H1 (cell line): ENCODE results near the gene INPP5A. TPM values are rescaled to one million over a fixed set of nuclear protein-coding genes. Genes with fewer than 3 reads are reported as not detected.

Source experiments
- CTCF ChIA-PET: fragments of 300-600 bp; sonication (Branson Sonifier 250); formaldehyde crosslinking; loops from one replicate; lab custom pipeline; 2021; ENCODE audit not compliant: partially characterized antibody; lab: Charles Lee
- POLR2A ChIA-PET: fragments of 300-600 bp; sonication (Branson Sonifier 250); formaldehyde crosslinking; loops from one replicate; lab custom pipeline; 2021; ENCODE audit warnings: inconsistent platforms; ENCODE audit not compliant: partially characterized antibody; lab: Charles Lee
- DNase-seq, 2 experiments: peaks; one replicate each; pipeline versions ENCODE4 v3.0.0 to v3.0.0-alpha.2; 2010 to 2022; ENCODE audit warnings: low spot score in 2 of 2, low read depth in 1 of 2, mixed read lengths in 1 of 2
- FAIRE-seq: peaks from 2 replicates; lab custom pipeline; 2011; peaks lifted over from hg19 to GRCh38; lab: Jason Lieb, UNC
- H2AFZ ChIP-seq: 2 replicates; pipeline ENCODE4 v1.8.1; 2012; ENCODE audit warnings: low read length, inconsistent platforms
- H2AK5ac ChIP-seq: 2 replicates; pipeline ENCODE4 v1.6.1; 2013; ENCODE audit warnings: low read depth, low read length
- H2BK120ac ChIP-seq: replicated peaks from 2 replicates; pipeline ENCODE3; 2013; ENCODE audit warnings: low read depth, low read length, inconsistent platforms
- H2BK12ac ChIP-seq: 2 replicates; pipeline ENCODE4 v1.6.1; 2013; ENCODE audit warnings: low read depth, low read length
- H2BK15ac ChIP-seq: 2 replicates; pipeline ENCODE4 v1.6.1; 2013; ENCODE audit warnings: low read length
- H2BK20ac ChIP-seq: 2 replicates; pipeline ENCODE4 v1.6.1; 2013; ENCODE audit warnings: low read length
- H2BK5ac ChIP-seq: 2 replicates; pipeline ENCODE4 v1.6.1; 2013; ENCODE audit warnings: low read depth, low read length
- H3K14ac ChIP-seq: 2 replicates; pipeline ENCODE4 v1.6.1; 2013; ENCODE audit warnings: inconsistent platforms; ENCODE audit not compliant: insufficient read length
- H3K18ac ChIP-seq: 2 replicates; pipeline ENCODE4 v1.6.1; 2013; ENCODE audit warnings: low read length; ENCODE audit errors: extremely low read depth
- H3K23ac ChIP-seq: 2 replicates; pipeline ENCODE4 v1.6.1; 2013; ENCODE audit warnings: inconsistent platforms; ENCODE audit not compliant: insufficient read length
- H3K23me2 ChIP-seq: 2 replicates; pipeline ENCODE4 v1.6.1; 2013; ENCODE audit warnings: low read depth, low read length
- H3K27ac ChIP-seq: 2 replicates; pipeline ENCODE4 v1.6.1; 2011; ENCODE audit warnings: low read depth, low read length, inconsistent platforms
- H3K27me3 ChIP-seq, 4 experiments: replicated peaks in 1 of 4; 1 replicate in 1 of 4; 2 replicates in 3 of 4; pipeline versions ENCODE4 v1.6.1 to v1.8.1; 2011 to 2013; ENCODE audit warnings: low read length in 3 of 4, mild to moderate bottlenecking in 3 of 4, inconsistent platforms in 2 of 4, mixed read lengths in 2 of 4, moderate library complexity in 1 of 4; ENCODE audit not compliant: control insufficient read depth in 3 of 4, insufficient read depth in 3 of 4; ENCODE audit errors: extremely low read depth in 1 of 4
- H3K36me3 ChIP-seq, 4 experiments: 2 replicates each; pipeline versions ENCODE4 v1.6.1 to v1.8.1; 2011 to 2013; ENCODE audit warnings: mild to moderate bottlenecking in 4 of 4, low read length in 3 of 4, moderate library complexity in 2 of 4, control low read depth in 1 of 4, inconsistent platforms in 1 of 4; ENCODE audit not compliant: insufficient read depth in 4 of 4, control insufficient read depth in 2 of 4
- H3K4ac ChIP-seq: replicated peaks from 2 replicates; pipeline ENCODE3; 2013; ENCODE audit warnings: low read length, low read depth, mixed read lengths, inconsistent platforms; ENCODE audit not compliant: insufficient read length
- H3K4me1 ChIP-seq, 4 experiments: replicated peaks in 1 of 4; 1 replicate in 1 of 4; 2 replicates in 3 of 4; pipeline versions ENCODE4 v1.6.1 to v1.8.1; 2011 to 2013; ENCODE audit warnings: low read length in 3 of 4, inconsistent platforms in 2 of 4, mixed read lengths in 1 of 4; ENCODE audit not compliant: insufficient read depth in 4 of 4, control insufficient read depth in 3 of 4
- H3K4me2 ChIP-seq, 2 experiments: 2 replicates each; pipeline versions ENCODE4 v1.6.1 to v1.8.1; 2011 to 2013; ENCODE audit warnings: low read depth in 2 of 2, low read length in 2 of 2, control low read depth in 1 of 2, inconsistent platforms in 1 of 2, mild to moderate bottlenecking in 1 of 2; ENCODE audit not compliant: insufficient read depth in 1 of 2
- H3K4me3 ChIP-seq, 4 experiments: fragments of 200-600, 300-600 bp in 1 of 4; sonication (generic), shearing (Covaris generic), sonication (Bioruptor Twin) in 1 of 4; 2 replicates each; pipeline versions ENCODE4 v1.5.1 to v1.8.1; 2011 to 2016; ENCODE audit warnings: low read length in 4 of 4, low read depth in 3 of 4, control low read depth in 2 of 4, inconsistent platforms in 2 of 4, mild to moderate bottlenecking in 2 of 4, mixed read lengths in 1 of 4, moderate library complexity in 1 of 4; ENCODE audit not compliant: insufficient read depth in 2 of 4; ENCODE audit errors: extremely low read depth in 1 of 4
- H3K56ac ChIP-seq: replicated peaks from 2 replicates; pipeline ENCODE3; 2013; ENCODE audit warnings: low read depth, mild to moderate bottlenecking, mixed read lengths, low read length, inconsistent platforms; ENCODE audit not compliant: insufficient read length
- H3K79me1 ChIP-seq: 2 replicates; pipeline ENCODE4 v1.6.1; 2013; ENCODE audit warnings: low read depth, low read length, control low read depth
- H3K79me2 ChIP-seq, 2 experiments: 2 replicates each; pipeline versions ENCODE4 v1.6.1 to v1.8.1; 2012 to 2013; ENCODE audit warnings: low read length in 2 of 2, mild to moderate bottlenecking in 2 of 2, inconsistent platforms in 1 of 2; ENCODE audit not compliant: insufficient read depth in 2 of 2, control insufficient read depth in 1 of 2
- H3K9ac ChIP-seq, 4 experiments: replicated peaks in 1 of 4; 1 replicate in 1 of 4; 2 replicates in 3 of 4; pipeline versions ENCODE4 v1.6.1 to v1.8.1; 2011 to 2013; ENCODE audit warnings: low read depth in 3 of 4, low read length in 3 of 4, control low read depth in 2 of 4, mild to moderate bottlenecking in 2 of 4, moderate library complexity in 2 of 4, inconsistent platforms in 1 of 4; ENCODE audit errors: extremely low read depth in 1 of 4
- H3K9me3 ChIP-seq, 2 experiments: 2 replicates each; pipeline versions ENCODE4 v1.6.1 to v1.8.1; 2012 to 2013; ENCODE audit warnings: mild to moderate bottlenecking in 2 of 2, moderate library complexity in 2 of 2, control low read depth in 1 of 2, inconsistent platforms in 1 of 2, low read depth in 1 of 2, low read length in 1 of 2, mixed read lengths in 1 of 2; ENCODE audit not compliant: insufficient read depth in 2 of 2
- H4K20me1 ChIP-seq, 2 experiments: replicated peaks in 1 of 2; 2 replicates each; pipeline versions ENCODE3 to v1.8.1; 2011 to 2013; ENCODE audit warnings: inconsistent platforms in 2 of 2, low read length in 2 of 2, mild to moderate bottlenecking in 1 of 2; ENCODE audit not compliant: insufficient read depth in 2 of 2, control insufficient read depth in 1 of 2
- H4K5ac ChIP-seq: 2 replicates; pipeline ENCODE4 v1.6.1; 2013; ENCODE audit warnings: low read length, low read depth, mixed read lengths, inconsistent platforms; ENCODE audit not compliant: insufficient read length
- H4K8ac ChIP-seq: 2 replicates; pipeline ENCODE4 v1.8.0; 2013; ENCODE audit warnings: mild to moderate bottlenecking, moderate library complexity, low read length, inconsistent platforms; ENCODE audit not compliant: insufficient read depth; ENCODE audit errors: extremely low read depth
- H4K91ac ChIP-seq: replicated peaks from 2 replicates; pipeline ENCODE3; 2013; ENCODE audit warnings: low read length, mixed read lengths, inconsistent platforms; ENCODE audit not compliant: insufficient read length
- HDAC2 ChIP-seq, 2 experiments: fragments of 300-600 bp in 1 of 2; sonication (generic) in 1 of 2; IDR thresholded peaks; 2 replicates each; pipeline ENCODE4 v1.6.1; 2011 to 2012; ENCODE audit warnings: low read depth in 2 of 2, low read length in 2 of 2, mild to moderate bottlenecking in 2 of 2, moderate library complexity in 2 of 2, borderline replicate concordance in 1 of 2, inconsistent platforms in 1 of 2
- WGBS, 2 experiments: shearing (Covaris generic) in 1 of 2; methylation state at CpG; one replicate each; pipeline versions ENCODE4 v1.1.6 to v1.1.7; 2013 to 2015; ENCODE audit warnings: low lambda C conversion rate in 2 of 2, mixed read lengths in 2 of 2, inconsistent platforms in 1 of 2, low coverage in 1 of 2, missing lambda C conversion rate in 1 of 2; ENCODE audit not compliant: insufficient replicate concordance in 2 of 2, insufficient coverage in 1 of 2, insufficient read length in 1 of 2; ENCODE audit errors: extremely low coverage in 1 of 2, missing lambda C conversion rate in 1 of 2; 5-methylcytosine and 5-hydroxymethylcytosine counted together
- polyA plus RNA-seq, 7 experiments: library from polyadenylated mRNA; depleted of rRNA in 3 of 7; stranded (reverse) in 5 of 7; unstranded in 2 of 7; fragments of >200 nt in 5 of 7; fragments of 200-250 nt in 2 of 7; gene quantifications; 1 replicate in 5 of 7; 2 replicates in 1 of 7; 4 replicates in 1 of 7; pipeline versions ENCODE4 v1.2.1 to v1.2.3, GENCODE V29; 2011 to 2013; ENCODE audit warnings: missing spikeins in 2 of 7, mixed read lengths in 2 of 7
- total RNA-seq: library from RNA; stranded (reverse); fragmentation: NEBNext Ultra II Directional; extraction: Animal tissue kit (Norgen Biotek cat#: 25700); gene quantifications from 2 replicates; pipeline ENCODE4 v1.2.1, GENCODE V29; 2021

The INPP5A gene
- total and polyA plus RNA-seq, 2 of the 8 experiments (the other 6 are each of a cell fraction or from before 2014, with no cell fraction given): 19.7 to 27.5 TPM

DNA sequence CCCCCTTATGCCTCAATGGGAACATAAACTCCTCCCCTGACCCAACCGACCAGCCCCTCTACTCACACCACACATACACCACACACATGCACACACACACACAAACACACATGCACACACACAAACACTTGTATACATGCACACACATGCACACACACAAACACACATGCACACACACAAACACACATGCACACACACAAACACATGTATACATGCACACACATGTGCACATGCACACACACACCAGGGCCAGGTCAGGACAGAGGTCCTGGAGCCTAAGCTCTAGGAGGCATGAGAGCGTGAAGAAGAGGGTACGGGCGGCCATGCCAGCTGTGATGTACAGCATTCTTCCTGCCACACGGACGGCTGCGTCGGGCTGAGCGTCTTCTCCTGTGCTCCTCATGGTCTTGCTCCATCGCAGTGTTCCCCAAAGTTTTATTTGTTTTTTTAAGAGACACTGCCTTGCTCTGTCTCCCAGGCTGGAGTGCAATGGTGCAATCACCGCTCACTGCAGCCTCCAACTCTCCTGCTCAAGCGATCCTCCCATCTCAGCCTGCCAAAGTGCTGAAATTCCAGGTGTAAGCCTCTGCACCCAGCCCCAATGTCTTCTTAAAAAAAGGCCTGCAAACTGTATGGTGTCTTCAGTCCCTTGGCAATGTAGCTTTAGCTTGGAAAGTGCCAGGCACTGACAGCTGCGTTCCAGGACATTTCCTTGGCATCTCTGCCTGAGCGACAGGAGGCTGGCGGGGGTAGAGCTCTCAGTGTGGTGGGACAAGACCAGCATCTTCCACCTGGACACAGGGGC lies 38.8 kb upstream of the INPP5A start:
- Histone ChIP-seq H2BK5ac (no peak overlapping the region), H3K79me2 (no peaks in the 10 kb centered on the region), H3K23ac (no peak overlapping the region), H4K8ac (no peak overlapping the region), H2BK120ac (no peak overlapping the region), H2BK15ac (no peak overlapping the region), H3K4ac (no peak overlapping the region), H4K5ac (no peak overlapping the region), H4K91ac (no peak overlapping the region), H3K56ac (no peak overlapping the region), H3K36me3 (no peaks in the 10 kb centered on the region), H3K9me3 (no peaks in the 10 kb centered on the region), H2BK20ac (no peak overlapping the region), H3K23me2 (no peaks in the 10 kb centered on the region; the same call in 1 of the 2 replicates), H2AK5ac (no peak overlapping the region), H3K18ac (no peak overlapping the region), H3K4me1 (no peaks in the 10 kb centered on the region), H4K20me1 (peaks cover 0 to 1% of the 10 kb centered on the region in 2 experiments), H3K9ac (no peak overlapping the region), H3K27ac (no peak overlapping the region), H3K4me2 (no peak overlapping the region), H3K27me3 (no peaks in the 10 kb centered on the region; a peak in 1 of 7 replicates), H3K14ac (no peak overlapping the region), H2AFZ (no peak overlapping the region), H3K79me1 (no peaks in the 10 kb centered on the region), H3K4me3 (no peak overlapping the region), H2BK12ac (no peak overlapping the region)
- POLR2A ChIA-PET: interaction anchor here (1.1 to 1.3 kb wide), 2 partner anchors 17 to 37 kb away, joined by 3 read pairs; no protein-coding TSS in a partner anchor
- FAIRE-seq (no peak), DNase-seq (no peak)
- CTCF ChIA-PET: interaction anchor here (0.9 to 1.5 kb wide), 5 partner anchors 9 to 134 kb away, joined by 3 read pairs; no protein-coding TSS in a partner anchor
- 86% methylated on average over 15 of the region's 15 CpGs; no CpG with 5 or more reads in 1 of the 2 experiments for WGBS, 2 experiments
- TF ChIP-seq HDAC2 (IDR thresholded peaks at IDR 0.05; ENCODE audit: borderline replicate concordance in 1 of 2, low read depth in 2 of 2, low read length in 2 of 2): no peak
